Heart left ventricle (tissue), 16 donors: ENCODE data around the gene PNLIPRP2. TPM values are rescaled to one million over a fixed set of nuclear protein-coding genes. Genes with fewer than 3 reads are reported as not detected.

Experiments
- ATAC-seq, 4 donors: fragments of 200-7000 bp; cut with Tn5 transposase; one replicate each; pipeline ENCODE4 v1.9.1; 2020 to 2022; ENCODE audit warnings: moderate library complexity in 4 of 4, mild to moderate bottlenecking in 3 of 4, moderate number of reproducible peaks in 1 of 4
- DNase-seq, 5 donors: peaks; one replicate each; pipeline ENCODE4 v3.0.0-alpha.2; 2020
- H3K27ac ChIP-seq, 12 donors: fragments of 200-600 bp; sonication (generic) in 4 of 12; one replicate each; pipeline versions ENCODE4 v1.5.0 to v1.8.0; 2016 to 2022; ENCODE audit warnings: mild to moderate bottlenecking in 2 of 12
- H3K27me3 ChIP-seq, 9 donors: fragments of 200-600 bp; sonication (generic) in 2 of 9; one replicate each; pipeline versions ENCODE4 v1.5.1 to v1.8.0; 2016 to 2022; ENCODE audit warnings: mild to moderate bottlenecking in 3 of 9
- H3K36me3 ChIP-seq, 9 donors: fragments of 200-600 bp; sonication (generic) in 2 of 9; one replicate each; pipeline versions ENCODE4 v1.5.0 to v1.8.0; 2018 to 2022; ENCODE audit warnings: mild to moderate bottlenecking in 2 of 9
- H3K4me1 ChIP-seq, 12 donors: fragments of 200-600 bp; sonication (generic) in 4 of 12; one replicate each; pipeline versions ENCODE4 v1.5.0 to v1.8.0; 2016 to 2022; ENCODE audit warnings: mild to moderate bottlenecking in 3 of 12
- H3K4me3 ChIP-seq, 12 donors: fragments of 200-600 bp; sonication (generic) in 4 of 12; one replicate each; pipeline versions ENCODE4 v1.5.0 to v1.8.0; 2017 to 2022; ENCODE audit warnings: mild to moderate bottlenecking in 9 of 12, moderate library complexity in 4 of 12
- H3K9me3 ChIP-seq, 12 donors: fragments of 200-600 bp; sonication (generic) in 4 of 12; one replicate each; pipeline versions ENCODE4 v1.5.0 to v1.8.0; 2016 to 2022; ENCODE audit warnings: mild to moderate bottlenecking in 1 of 12
- POLR2A ChIP-seq, 2 donors: fragments of 450-650 bp; IDR thresholded peaks; one replicate each; pipeline ENCODE4 v1.6.1; 2017; ENCODE audit warnings: antibody characterized with exemption in 2 of 2, mild to moderate bottlenecking in 2 of 2, moderate library complexity in 2 of 2
- WGBS, 4 donors: extraction: QIAGEN DNeasy Blood & Tissue Kit in 2 of 4; methylation state at CpG; one replicate each; pipeline versions ENCODE4 v1.1.5 to v1.1.7; 2013 to 2018; 5-methylcytosine and 5-hydroxymethylcytosine counted together
- intact Hi-C, 10 donors: fragments of 100-400 bp; cut with DNase I; formaldehyde crosslinking; loops; one replicate each; pipeline versions ENCODE4 v1.11.1 to v1.14.2; 2022
- polyA plus RNA-seq, 2 donors: library from polyadenylated mRNA; stranded (reverse); fragments of 200-250 nt; gene quantifications; one replicate each; pipeline ENCODE4 v1.2.3, GENCODE V29; 2013
- total RNA-seq, 9 donors: library from RNA; depleted of rRNA in 2 of 9; stranded (reverse); fragments of >200 nt in 2 of 9; fragmentation: NEBNext Ultra II Directional in 3 of 9; extraction: Animal tissue kit (Norgen Biotek cat#: 25700) in 3 of 9; gene quantifications; one replicate each; pipeline versions ENCODE4 v1.1.0 to v1.2.4, GENCODE V29; 2016 to 2023
- TF ChIP-seq, protein P1 (sequence below), 12 donors: fragments of 200-600 bp; sonication (generic) in 4 of 12; IDR thresholded peaks; one replicate each; pipeline versions ENCODE4 v1.5.0 to v1.8.0; 2018 to 2022; ENCODE audit warnings: antibody characterized with exemption in 12 of 12, mild to moderate bottlenecking in 5 of 12
- donor health status: ischemic (EF 13 %, LVEDD 7.1; RV severe dilation, severe dysfunction).
- donor health status: healthy with polysubstance abuse.
- donor health status: DM: no; HTN: yes; CAD: no.
- donor health status: DM: no; HTN: no; CAD: no.
- donor health status: ischemic (EF 25% LVEDD 6.9; RV normal size, moderate dysfunction).
- donor health status: ischemic (EF 25% LVEDD 5.7; RV mildly dilated, moderate dysfunction).
- donor health status: healthy.
- donor health status: DM: yes; HTN: yes; CAD: no.
- donor health status: ischemic (EF 35%, LVEDD 5.7; RV mildly dilated, moderate dysfunction).
- donor health status: nonischemic (EF 11% LVEDD 7.7; RV severe dilation, severe dysfunction).
- donor health status: DM: yes; HTN: yes; CAD: no.
- donor health status: PGD.
- donor health status: ischemic (EF 29% LVEDD 5.4; RV normal size, mild dysfunction).
- donor health status: nonischemic (EF 23%, LVEDD 6.1; RV moderate dilation, normal function).

The PNLIPRP2 gene
- total and polyA plus RNA-seq, 11 donors: 0.04 to 0.27 TPM; not detected in 9

DNA sequence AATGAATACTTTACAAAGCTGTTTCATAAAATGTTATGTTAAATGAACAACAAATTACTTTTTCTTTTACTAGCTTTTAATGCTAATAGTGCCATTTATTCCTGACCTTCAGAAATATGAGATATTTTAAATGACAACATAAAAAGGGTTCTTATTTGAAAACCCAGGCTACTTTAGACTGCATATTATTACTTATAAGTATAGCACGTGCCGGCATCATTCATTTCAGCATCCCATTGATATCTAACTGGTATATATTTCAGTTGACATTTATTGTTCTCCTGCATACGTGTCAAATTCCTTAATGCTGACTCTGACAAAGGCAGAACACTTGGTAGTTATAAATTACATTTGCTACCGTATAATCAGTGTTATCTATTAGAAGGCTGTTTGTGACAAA, 35.3 kb downstream of the PNLIPRP2 start:
- Histone ChIP-seq H3K4me3 (no peak overlapping the region), H3K36me3 (no peaks in the 10 kb centered on the region), H3K27me3 (peaks cover 0 to 14% (median 0%) of the 10 kb centered on the region in 9 donors), H3K4me1 (no peaks in the 10 kb centered on the region), H3K9me3 (peaks cover 0 to 1% (median 0%) of the 10 kb centered on the region in 12 donors), H3K27ac (no peak overlapping the region)
- 74 to 82% (median 76%) methylated on average over 4 of the region's 4 CpGs for WGBS, 4 donors
- no peak for DNase-seq
- no peak for ATAC-seq
- intact Hi-C loops: no loop called here
- TF ChIP-seq POLR2A (IDR thresholded peaks at IDR 0.05): no peak
- TF ChIP-seq, protein P1, sequence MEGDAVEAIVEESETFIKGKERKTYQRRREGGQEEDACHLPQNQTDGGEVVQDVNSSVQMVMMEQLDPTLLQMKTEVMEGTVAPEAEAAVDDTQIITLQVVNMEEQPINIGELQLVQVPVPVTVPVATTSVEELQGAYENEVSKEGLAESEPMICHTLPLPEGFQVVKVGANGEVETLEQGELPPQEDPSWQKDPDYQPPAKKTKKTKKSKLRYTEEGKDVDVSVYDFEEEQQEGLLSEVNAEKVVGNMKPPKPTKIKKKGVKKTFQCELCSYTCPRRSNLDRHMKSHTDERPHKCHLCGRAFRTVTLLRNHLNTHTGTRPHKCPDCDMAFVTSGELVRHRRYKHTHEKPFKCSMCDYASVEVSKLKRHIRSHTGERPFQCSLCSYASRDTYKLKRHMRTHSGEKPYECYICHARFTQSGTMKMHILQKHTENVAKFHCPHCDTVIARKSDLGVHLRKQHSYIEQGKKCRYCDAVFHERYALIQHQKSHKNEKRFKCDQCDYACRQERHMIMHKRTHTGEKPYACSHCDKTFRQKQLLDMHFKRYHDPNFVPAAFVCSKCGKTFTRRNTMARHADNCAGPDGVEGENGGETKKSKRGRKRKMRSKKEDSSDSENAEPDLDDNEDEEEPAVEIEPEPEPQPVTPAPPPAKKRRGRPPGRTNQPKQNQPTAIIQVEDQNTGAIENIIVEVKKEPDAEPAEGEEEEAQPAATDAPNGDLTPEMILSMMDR (IDR thresholded peaks at IDR 0.05): no peak

DNA sequence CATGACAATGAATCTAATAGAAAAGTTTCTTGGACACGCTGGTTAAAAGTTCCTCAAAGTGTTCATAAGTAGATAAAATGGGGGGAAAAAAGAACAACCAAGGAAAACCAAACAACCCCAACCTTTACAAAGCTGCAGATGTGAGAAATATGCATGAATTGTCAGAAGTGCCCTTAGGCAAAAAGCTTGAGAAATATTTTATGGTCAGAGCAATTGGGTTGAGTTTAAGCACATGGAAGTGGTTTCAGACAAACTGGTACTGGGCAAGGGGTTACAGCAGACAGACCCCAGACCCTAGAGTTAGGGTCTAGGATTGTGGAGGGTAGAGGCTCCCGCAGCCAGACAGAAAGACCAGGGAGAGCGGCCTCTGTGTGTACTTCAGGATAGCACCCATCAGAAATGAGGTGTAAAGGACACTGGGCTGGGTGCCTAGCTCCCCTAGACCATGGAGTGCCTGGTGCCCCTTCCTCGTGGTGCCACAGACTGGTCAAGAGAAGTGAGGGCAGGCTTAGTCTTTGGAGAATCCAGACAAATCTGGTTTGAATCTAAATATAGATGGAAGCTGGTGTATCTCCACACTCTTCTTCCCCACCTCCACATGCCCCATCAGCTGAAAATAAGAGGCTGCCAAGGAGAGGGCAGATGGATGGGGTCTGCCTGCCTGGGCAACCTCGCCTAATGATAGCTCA, 37.3 kb downstream of the PNLIPRP2 start:
- DNase-seq (no peak), ATAC-seq (no peak)
- H3K36me3 ChIP-seq: no peaks in the 10 kb centered on the region
- intact Hi-C loops: no loop called here
- H3K9me3 ChIP-seq: no peaks in the 10 kb centered on the region
- H3K27me3 ChIP-seq: peaks cover 0 to 20% (median 0%) of the 10 kb centered on the region in 9 donors
- H3K27ac ChIP-seq: no peak overlapping the region
- WGBS, 4 donors: 84 to 93% (median 90%) methylated on average over 5 of the region's 5 CpGs
- no peak overlapping the region for H3K4me3 ChIP-seq
- H3K4me1 ChIP-seq: no peaks in the 10 kb centered on the region
- TF ChIP-seq, protein P1 (IDR thresholded peaks at IDR 0.05): no peak
- no peak for TF ChIP-seq POLR2A (IDR thresholded peaks at IDR 0.05)

DNA sequence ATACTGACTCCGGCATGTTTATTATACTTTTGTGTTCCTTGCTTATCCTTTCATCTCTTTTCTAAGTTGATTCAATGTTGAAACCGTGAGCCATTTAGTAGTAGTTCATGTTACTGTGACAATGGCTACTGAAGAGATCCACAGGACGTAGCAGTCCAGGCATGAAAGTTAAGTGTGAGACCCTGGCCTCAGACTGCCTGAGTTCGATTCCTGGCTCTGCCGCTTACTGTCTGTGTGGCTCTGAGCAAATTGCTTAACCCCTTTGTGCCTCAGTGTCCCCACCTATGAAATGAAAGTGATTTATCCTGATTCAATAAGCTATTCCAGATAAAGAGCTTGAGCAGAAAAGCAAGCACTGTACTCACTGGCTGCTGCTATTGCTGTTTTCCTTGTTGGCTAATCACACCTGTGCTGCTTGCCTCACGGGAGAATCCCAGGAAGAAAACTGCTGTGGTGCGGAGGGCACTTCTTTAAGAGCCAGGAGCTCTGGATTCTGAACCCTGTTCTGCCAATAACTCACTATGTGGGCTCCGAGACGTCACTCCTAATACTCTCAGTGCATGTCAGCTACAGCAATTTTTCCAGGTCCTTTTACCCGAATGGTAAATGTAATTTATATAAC, 38.4 kb downstream of the PNLIPRP2 start:
- Histone ChIP-seq H3K27me3 (peaks cover 0 to 19% (median 0%) of the 10 kb centered on the region in 9 donors), H3K4me3 (no peak overlapping the region), H3K9me3 (no peaks in the 10 kb centered on the region), H3K4me1 (no peaks in the 10 kb centered on the region), H3K36me3 (no peaks in the 10 kb centered on the region), H3K27ac (no peak overlapping the region)
- WGBS, 4 donors: 76 to 86% (median 83%) methylated on average over 10 of the region's 10 CpGs
- no peak for ATAC-seq
- intact Hi-C loops: no loop called here
- no peak for TF ChIP-seq POLR2A (IDR thresholded peaks at IDR 0.05)
- DNase-seq: no peak

DNA sequence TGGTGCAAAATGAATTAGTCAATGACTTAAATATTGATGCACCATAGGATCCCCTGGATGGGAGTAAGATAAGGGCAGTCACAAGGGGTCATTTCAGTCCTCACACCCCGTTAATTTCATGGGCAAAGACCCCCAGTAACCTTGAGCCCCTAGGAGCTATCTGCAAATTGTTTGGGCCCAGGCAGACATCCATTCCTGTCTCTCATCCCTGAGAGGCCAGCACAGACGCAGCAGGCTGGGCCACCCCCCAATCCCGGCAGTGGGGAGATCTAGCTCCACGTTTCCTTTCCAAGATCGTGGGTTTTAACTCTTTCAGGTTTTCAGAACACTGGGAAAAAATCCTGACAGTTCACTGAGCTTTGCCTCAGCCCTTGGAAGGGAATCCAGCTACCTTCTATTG, 40.1 kb downstream of the PNLIPRP2 start:
- intact Hi-C loops: no loop called here
- no peak for ATAC-seq
- 21 to 39% (median 29%) methylated on average over 5 of the region's 5 CpGs for WGBS, 4 donors
- Histone ChIP-seq H3K9me3 (no peaks in the 10 kb centered on the region), H3K27me3 (peaks cover 0 to 6% (median 0%) of the 10 kb centered on the region in 9 donors), H3K4me1 (no peaks in the 10 kb centered on the region), H3K27ac (no peak overlapping the region), H3K36me3 (no peaks in the 10 kb centered on the region), H3K4me3 (no peak overlapping the region)
- TF ChIP-seq POLR2A (IDR thresholded peaks at IDR 0.05): no peak
- TF ChIP-seq, protein P1 (IDR thresholded peaks at IDR 0.05): no peak
- DNase-seq: no peak
